ENCODE data around the gene NEDD1.

The NEDD1 gene

GRCh38 chr12:96862326-96862725 lies 44.7 kb upstream of the NEDD1 start:
- H3K4me2 ChIP-seq (ENCODE audit: low read depth, low read length): no peak overlapping the region
- no peak overlapping the region for H3K27ac ChIP-seq (ENCODE audit: low read length)
- no peak overlapping the region for H2AFZ ChIP-seq (ENCODE audit: low read length)
- no peak overlapping the region for H3K9ac ChIP-seq (ENCODE audit: low read length)
- no peaks in the 10 kb centered on the region for H3K36me3 ChIP-seq (replicated peaks; ENCODE audit: insufficient read depth, low read length)
- H3K4me1 ChIP-seq (ENCODE audit: low read length): no peaks in the 10 kb centered on the region
- H3K9me2 ChIP-seq (replicated peaks; ENCODE audit: insufficient read depth, low read length): no peaks in the 10 kb centered on the region
- no peaks in the 10 kb centered on the region for H3K9me3 ChIP-seq (replicated peaks; ENCODE audit: insufficient read depth, low read length)
- H3K79me2 ChIP-seq (ENCODE audit: low read length): no peaks in the 10 kb centered on the region
- no peaks in the 10 kb centered on the region for H3F3A ChIP-seq (ENCODE audit: insufficient read depth, low read length)
- DNase-seq: no peak
- H4K20me1 ChIP-seq (ENCODE audit: insufficient read depth, low read length): no peaks in the 10 kb centered on the region
- no peak overlapping the region for H3K4me3 ChIP-seq (ENCODE audit: low read length)
- no peaks in the 10 kb centered on the region for H3K27me3 ChIP-seq (replicated peaks; ENCODE audit: insufficient read depth, low read length)
- TF ChIP-seq EZH2phosphoT487 (IDR thresholded peaks at IDR 0.05; ENCODE audit: low read length): no peak
- TF ChIP-seq EZH2 (optimal IDR thresholded peaks at IDR 0.05; ENCODE audit: low read depth, low read length): no peak
- no peak for TF ChIP-seq CTCF (IDR thresholded peaks at IDR 0.05; ENCODE audit: low read length)

GRCh38 chr12:96864335-96864734 lies 42.7 kb upstream of the NEDD1 start:
- Histone ChIP-seq H4K20me1 (ENCODE audit: insufficient read depth, low read length) (no peaks in the 10 kb centered on the region), H3K4me3 (ENCODE audit: low read length) (no peak overlapping the region), H3K27ac (ENCODE audit: low read length) (no peak overlapping the region), H3F3A (ENCODE audit: insufficient read depth, low read length) (no peaks in the 10 kb centered on the region), H3K9me2 (replicated peaks; ENCODE audit: insufficient read depth, low read length) (no peaks in the 10 kb centered on the region), H3K36me3 (replicated peaks; ENCODE audit: insufficient read depth, low read length) (no peaks in the 10 kb centered on the region), H3K27me3 (replicated peaks; ENCODE audit: insufficient read depth, low read length) (no peaks in the 10 kb centered on the region), H3K4me1 (ENCODE audit: low read length) (no peaks in the 10 kb centered on the region), H3K9me3 (replicated peaks; ENCODE audit: insufficient read depth, low read length) (no peaks in the 10 kb centered on the region), H3K9ac (ENCODE audit: low read length) (no peak overlapping the region), H3K4me2 (ENCODE audit: low read depth, low read length) (no peak overlapping the region), H2AFZ (ENCODE audit: low read length) (no peak overlapping the region), H3K79me2 (ENCODE audit: low read length) (no peaks in the 10 kb centered on the region)
- no peak for DNase-seq
- TF ChIP-seq EZH2phosphoT487 (IDR thresholded peaks at IDR 0.05; ENCODE audit: low read length) (no peak), EZH2 (optimal IDR thresholded peaks at IDR 0.05; ENCODE audit: low read depth, low read length) (no peak), CTCF (IDR thresholded peaks at IDR 0.05; ENCODE audit: low read length) (no peak)

GRCh38 chr12:96866801-96867590 lies 40.1 kb upstream of the NEDD1 start:
- no peaks in the 10 kb centered on the region for H3K4me1 ChIP-seq (ENCODE audit: low read length)
- no peaks in the 10 kb centered on the region for H3K27me3 ChIP-seq (replicated peaks; ENCODE audit: insufficient read depth, low read length)
- DNase-seq: no peak
- TF ChIP-seq EZH2 (optimal IDR thresholded peaks at IDR 0.05; ENCODE audit: low read depth, low read length) (no peak), CTCF (IDR thresholded peaks at IDR 0.05; ENCODE audit: low read length) (no peak), EZH2phosphoT487 (IDR thresholded peaks at IDR 0.05; ENCODE audit: low read length) (no peak)
- H4K20me1 ChIP-seq (ENCODE audit: insufficient read depth, low read length): no peaks in the 10 kb centered on the region
- H3K9me2 ChIP-seq (replicated peaks; ENCODE audit: insufficient read depth, low read length): no peaks in the 10 kb centered on the region
- H2AFZ ChIP-seq (ENCODE audit: low read length): no peak overlapping the region
- no peaks in the 10 kb centered on the region for H3F3A ChIP-seq (ENCODE audit: insufficient read depth, low read length)
- H3K27ac ChIP-seq (ENCODE audit: low read length): no peak overlapping the region
- no peak overlapping the region for H3K4me3 ChIP-seq (ENCODE audit: low read length)
- no peaks in the 10 kb centered on the region for H3K79me2 ChIP-seq (ENCODE audit: low read length)
- no peak overlapping the region for H3K9ac ChIP-seq (ENCODE audit: low read length)
- H3K36me3 ChIP-seq (replicated peaks; ENCODE audit: insufficient read depth, low read length): no peaks in the 10 kb centered on the region
- no peaks in the 10 kb centered on the region for H3K9me3 ChIP-seq (replicated peaks; ENCODE audit: insufficient read depth, low read length)
- no peak overlapping the region for H3K4me2 ChIP-seq (ENCODE audit: low read depth, low read length)

Data from MM.1S (cell line).